Epithelial cell of prostate (primary cell): ENCODE data around the gene USP13.
"Not testable (repeated sequence)": the region's sequence is repeated elsewhere in the genome, so short reads cannot be mapped to it uniquely, and the experiment has no call there.

ENCODE experiments used
- DNase-seq: peaks from one replicate; pipeline ENCODE4 v3.0.0-alpha.2; 2011; ENCODE audit warnings: low read depth, low spot score
- H3K27ac ChIP-seq: fragments of 450-650 bp; 2 replicates; pipeline ENCODE4 v1.5.1; 2017; ENCODE audit warnings: mild to moderate bottlenecking

USP13 gene, protein sequence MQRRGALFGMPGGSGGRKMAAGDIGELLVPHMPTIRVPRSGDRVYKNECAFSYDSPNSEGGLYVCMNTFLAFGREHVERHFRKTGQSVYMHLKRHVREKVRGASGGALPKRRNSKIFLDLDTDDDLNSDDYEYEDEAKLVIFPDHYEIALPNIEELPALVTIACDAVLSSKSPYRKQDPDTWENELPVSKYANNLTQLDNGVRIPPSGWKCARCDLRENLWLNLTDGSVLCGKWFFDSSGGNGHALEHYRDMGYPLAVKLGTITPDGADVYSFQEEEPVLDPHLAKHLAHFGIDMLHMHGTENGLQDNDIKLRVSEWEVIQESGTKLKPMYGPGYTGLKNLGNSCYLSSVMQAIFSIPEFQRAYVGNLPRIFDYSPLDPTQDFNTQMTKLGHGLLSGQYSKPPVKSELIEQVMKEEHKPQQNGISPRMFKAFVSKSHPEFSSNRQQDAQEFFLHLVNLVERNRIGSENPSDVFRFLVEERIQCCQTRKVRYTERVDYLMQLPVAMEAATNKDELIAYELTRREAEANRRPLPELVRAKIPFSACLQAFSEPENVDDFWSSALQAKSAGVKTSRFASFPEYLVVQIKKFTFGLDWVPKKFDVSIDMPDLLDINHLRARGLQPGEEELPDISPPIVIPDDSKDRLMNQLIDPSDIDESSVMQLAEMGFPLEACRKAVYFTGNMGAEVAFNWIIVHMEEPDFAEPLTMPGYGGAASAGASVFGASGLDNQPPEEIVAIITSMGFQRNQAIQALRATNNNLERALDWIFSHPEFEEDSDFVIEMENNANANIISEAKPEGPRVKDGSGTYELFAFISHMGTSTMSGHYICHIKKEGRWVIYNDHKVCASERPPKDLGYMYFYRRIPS

DNA sequence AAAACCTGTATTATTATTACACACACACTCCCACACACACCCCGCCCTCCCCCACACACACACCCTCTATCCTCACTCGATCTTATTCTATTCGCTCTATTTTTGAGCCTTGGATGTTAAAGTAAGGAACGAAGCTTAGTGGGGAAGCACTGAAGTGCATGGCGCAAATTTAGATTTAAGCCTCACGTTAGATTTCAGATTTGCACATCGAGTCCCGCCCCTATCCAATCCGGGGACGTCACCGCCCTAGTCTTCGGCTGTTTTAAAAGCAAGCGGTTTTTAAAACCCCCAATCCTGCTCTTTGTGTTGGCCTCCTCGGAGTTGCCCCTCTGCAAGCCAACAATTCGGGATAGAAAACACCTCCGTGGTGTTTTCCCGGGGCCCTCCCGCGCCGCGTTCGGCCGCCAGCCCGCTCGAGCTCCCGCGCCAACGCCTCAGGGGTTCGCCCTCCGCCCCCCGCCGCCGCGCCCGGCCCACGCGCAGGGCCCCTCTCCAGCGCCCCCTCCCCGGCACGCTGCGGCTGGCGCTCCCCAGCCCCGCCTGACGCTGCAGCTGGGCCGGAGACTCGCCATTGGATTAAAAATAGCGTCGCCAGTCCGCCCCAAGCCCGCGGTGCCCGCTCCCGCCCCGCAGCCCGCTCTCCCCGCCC is at the start of gene USP13:
USP13 (plus strand) TSS at position 594 of the 649 bp plus-strand sequence. CDS start 186 bp downstream, outside the sequence.
- peak within 1 kb of the TSS; percentile 24 for H3K27ac ChIP-seq
- no peak for DNase-seq

DNA sequence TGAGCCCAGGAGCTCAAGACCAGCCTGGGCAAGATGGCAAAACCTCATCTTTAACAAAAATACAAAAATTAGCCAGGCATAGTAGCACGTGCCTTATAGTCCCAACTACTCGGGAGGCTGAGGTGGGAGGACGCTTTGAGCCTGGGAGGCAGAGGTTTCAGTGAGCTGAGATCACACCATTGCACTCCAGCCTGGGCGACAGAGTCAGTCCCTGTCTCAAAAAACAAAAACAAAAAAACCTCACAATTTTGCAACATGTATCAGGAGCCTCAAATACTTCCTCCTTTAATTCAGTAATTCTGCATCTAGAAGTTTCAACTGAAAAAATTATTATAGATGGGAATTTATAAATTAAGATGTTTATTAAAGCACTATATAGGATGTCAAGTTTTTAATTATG is 49.5 kb upstream of the USP13 start:
- no peak for DNase-seq
- H3K27ac ChIP-seq: no peak overlapping the region

DNA sequence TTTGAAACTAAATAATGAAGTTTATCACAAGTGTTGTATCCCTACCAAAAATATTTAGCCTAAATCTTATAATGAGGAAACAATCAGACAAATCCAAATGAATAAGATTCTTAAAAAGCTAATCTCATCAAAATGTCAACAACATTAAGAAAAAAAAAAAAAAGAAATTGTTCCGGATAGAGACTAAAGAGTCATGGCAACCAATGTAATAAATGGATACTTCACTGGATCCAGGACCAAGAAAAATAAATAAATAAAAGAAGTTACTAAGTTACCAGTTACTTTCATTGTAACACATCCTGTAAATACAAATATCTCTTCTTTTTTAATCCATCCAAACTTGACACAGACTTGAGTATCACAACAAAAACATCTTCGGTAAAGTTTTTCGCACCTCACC is 49.0 kb upstream of the USP13 start:
- H3K27ac ChIP-seq: peak overlapping the region; percentile 65
- DNase-seq: no peak

- DNase-seq: peak; percentile 79
- peak within 1 kb of the TSS; percentile 65 for H3K27ac ChIP-seq
Observed at GRCh38 chr3:179604321-179605078, 48.3 kb upstream of the USP13 start, which contains the start of the genes MRPL47 and NDUFB5. MRPL47 (minus strand) TSS chr3:179604638; CDS start chr3:179604624, 14 bp downstream. NDUFB5 (plus strand) TSS chr3:179604794; CDS start chr3:179604816, 22 bp downstream.

GRCh38 chr3:179606534-179607085 is 46.2 kb upstream of the USP13 start:
- DNase-seq: no peak
- H3K27ac ChIP-seq: no peak overlapping the region

GRCh38 chr3:179608931-179609720 is 43.7 kb upstream of the USP13 start:
- H3K27ac ChIP-seq: no peak overlapping the region
- no peak for DNase-seq

DNA sequence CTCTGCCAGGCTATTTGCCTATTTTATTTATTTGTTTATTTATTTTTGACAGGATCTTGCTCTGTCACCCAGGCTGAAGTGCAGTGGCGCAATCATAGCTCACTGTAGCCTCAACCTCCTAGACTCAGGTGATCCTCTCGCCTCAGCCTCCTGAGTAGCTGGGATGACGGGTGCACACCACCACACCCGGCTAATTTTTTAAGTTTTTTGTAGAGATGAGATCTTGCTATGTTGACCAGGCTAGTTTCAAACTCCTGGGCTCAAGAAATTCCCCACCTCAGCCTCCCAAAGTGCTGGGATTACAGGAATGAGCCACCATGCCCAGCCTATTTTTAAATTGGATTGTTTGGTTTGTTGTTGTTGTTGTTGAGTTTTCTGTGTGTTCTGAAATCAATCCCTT is 42.8 kb upstream of the USP13 start:
- no peak overlapping the region for H3K27ac ChIP-seq
- no peak for DNase-seq

- DNase-seq: no peak
Observed at GRCh38 chr3:179613807-179614206, 39.0 kb upstream of the USP13 start.

GRCh38 chr3:179615458-179616173 is 37.2 kb upstream of the USP13 start:
- no peak overlapping the region for H3K27ac ChIP-seq
- no peak for DNase-seq

More at GRCh38 chr3:179613807-179614206, 39.0 kb upstream of the USP13 start:
- no peak overlapping the region for H3K27ac ChIP-seq

DNA sequence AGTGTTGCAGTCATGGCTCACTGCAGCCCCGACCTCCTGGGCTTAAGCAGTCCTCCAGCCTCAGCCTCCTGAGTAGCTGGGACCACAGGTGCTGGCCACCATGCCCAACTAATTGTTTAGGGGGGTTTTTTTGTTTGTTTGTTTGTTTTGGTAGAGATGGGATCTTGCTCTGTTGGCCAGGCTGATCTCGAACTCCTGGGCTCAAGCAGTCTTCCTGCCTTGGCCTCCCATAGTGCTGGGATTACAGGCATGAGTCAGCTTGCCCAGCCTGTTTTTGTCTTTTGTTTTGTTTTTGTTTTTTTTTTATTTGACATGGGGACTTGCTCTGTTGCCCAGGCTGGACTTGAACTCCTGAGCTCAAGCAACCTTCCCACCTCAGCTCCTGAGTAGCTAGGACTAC is 30.8 kb upstream of the USP13 start:
- no peak overlapping the region for H3K27ac ChIP-seq

DNA sequence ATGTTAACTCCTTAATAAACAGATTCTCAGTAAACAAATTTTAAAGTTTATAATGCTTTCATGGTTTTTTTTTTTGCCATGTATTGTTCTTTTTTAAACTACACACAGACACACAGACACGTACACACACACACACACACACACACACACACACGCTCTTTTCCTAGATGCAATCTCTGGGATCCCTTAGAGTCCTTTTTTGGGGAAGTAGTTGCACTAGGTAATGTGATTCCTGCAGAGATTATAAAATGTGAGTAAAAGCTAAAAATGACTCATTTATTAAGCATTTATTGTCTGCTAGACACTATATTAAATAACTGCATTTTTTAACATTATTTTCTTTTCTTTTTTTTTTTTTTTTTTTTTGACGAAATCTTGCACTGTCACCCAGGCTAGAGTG is 28.4 kb upstream of the USP13 start:
- no peak for DNase-seq

More for the DNA sequence above, 30.8 kb upstream of the USP13 start:
- no peak for DNase-seq

GRCh38 chr3:179630753-179631451 is 21.9 kb upstream of the USP13 start:
- no peak for DNase-seq
- no peak overlapping the region for H3K27ac ChIP-seq

More for the DNA sequence above, 28.4 kb upstream of the USP13 start:
- H3K27ac ChIP-seq: no peak overlapping the region

GRCh38 chr3:179640469-179640868 is 12.4 kb upstream of the USP13 start:
- DNase-seq: no peak
- no peak overlapping the region for H3K27ac ChIP-seq

DNA sequence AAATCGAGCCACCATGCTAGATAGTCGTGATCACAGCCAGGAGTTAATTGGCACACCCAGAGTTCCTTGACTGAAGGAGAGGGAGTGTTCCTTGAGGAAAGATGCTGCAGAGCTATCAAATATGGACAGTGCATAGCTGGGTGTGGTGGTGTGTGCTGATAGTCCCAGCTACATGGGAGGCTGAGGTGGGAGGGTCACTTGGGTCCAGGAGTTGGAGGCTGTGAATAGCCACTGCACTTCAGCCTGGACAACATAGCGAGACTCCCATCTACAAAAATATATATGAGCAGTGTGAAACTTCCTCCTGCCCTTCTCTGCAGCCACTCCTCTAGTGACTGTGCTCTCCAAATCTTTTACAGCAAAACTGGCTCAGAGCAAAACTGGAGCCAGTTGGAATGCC is 10.0 kb upstream of the USP13 start:
- no peak overlapping the region for H3K27ac ChIP-seq
- DNase-seq: no peak

DNA sequence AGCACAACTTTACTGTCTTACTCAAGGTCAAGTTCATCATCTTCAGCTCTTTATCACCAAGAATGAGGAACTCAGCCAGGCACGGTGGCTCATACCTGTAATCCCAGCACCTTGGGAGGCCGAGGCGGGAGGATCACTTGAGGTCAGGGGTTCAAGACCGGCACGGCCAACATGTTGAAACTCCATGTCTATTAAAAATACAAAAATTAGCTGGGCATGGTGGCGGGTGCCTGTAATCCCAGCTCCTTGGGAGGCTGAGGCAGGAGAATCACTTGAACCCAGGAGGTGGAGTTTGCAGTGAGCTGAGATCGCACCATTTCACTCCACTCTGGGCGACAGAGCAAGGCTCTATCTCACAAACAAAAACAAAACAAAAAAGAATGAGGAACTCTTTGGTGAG is 9.0 kb upstream of the USP13 start:
- not testable (repeated sequence) for DNase-seq
- H3K27ac ChIP-seq: peak overlapping the region; percentile 31

DNA sequence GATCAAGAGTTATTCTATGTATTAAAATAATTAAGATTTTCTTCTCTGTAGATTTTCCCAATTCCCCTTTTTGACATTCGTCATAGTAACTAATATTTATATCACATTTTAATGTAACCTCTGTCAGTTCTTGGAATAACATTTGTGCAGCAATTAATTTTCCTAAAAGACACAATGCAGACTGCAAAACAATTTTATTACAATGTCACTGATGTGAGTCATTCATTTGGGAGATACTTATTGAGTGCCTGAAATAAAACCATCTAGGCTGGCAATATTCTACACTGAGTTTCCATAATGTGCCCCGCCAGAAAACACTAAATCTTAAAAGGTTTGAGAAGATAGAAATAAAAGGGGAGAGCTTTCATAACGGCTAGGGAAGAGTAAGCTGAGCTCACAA is 6.7 kb upstream of the USP13 start:
- H3K27ac ChIP-seq: no peak overlapping the region

DNA sequence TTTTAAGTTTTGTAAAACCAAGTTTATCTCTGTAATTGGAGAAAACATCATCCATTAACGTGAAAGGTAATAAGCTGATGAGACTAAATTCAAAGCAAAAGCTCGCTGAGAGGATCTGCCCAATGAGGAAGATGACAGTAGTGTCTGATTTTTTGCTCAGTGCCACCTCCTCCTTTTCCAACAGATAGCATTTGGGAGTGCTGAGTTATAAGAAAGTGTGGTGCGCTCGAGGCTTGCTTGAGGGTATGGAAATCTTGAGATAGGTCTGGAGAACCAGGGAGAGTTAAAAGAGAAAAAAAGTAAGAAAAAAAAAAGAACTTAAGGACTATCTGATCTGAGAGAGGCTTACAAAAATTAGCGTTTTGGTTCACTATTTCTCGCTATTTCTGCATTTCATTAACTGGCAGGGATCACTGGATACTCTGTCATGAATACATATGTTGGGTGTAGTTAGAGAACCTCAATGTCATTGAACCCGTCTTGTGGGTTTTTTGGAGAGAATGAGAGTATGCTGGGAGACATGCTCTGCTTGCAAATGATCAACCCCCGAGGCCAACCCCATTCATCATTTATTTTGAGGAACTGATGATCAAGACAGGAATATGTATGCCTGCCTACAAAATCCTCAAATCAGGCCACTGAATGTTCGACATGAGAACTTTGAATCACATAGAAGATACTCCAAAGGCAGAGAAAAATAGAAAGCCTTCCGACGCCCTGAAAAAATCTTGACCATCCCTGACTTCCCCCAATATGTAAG is 973 bp upstream of the USP13 start:
- no peak for DNase-seq
- no peak overlapping the region for H3K27ac ChIP-seq

More for the DNA sequence above, 6.7 kb upstream of the USP13 start:
- DNase-seq: no peak
